ENCODE data around the gene EPHB1. TPM values are rescaled to one million over a fixed set of nuclear protein-coding genes. Genes with fewer than 3 reads are reported as not detected.

EPHB1 gene
- polyA plus RNA-seq, 3 donors, result 0.06 to 0.55 TPM; not detected in 1

GRCh38 chr3:134892326-134892725, 97.3 kb downstream of the EPHB1 start:
- Mint-ChIP-seq H3K9me3 (peaks cover 0 to 15% (median 5%) of the 10 kb centered on the region in 7 donors), H3K36me3 (no peaks in the 10 kb centered on the region), H3K27me3 (ENCODE audit: low read depth in 3 of 3) (peaks cover 2 to 6% (median 4%) of the 10 kb centered on the region in 3 donors), H3K4me3 (no peak overlapping the region), H3K27ac (no peak overlapping the region), H3K4me1 (no peaks in the 10 kb centered on the region)
- WGBS (ENCODE audit: insufficient coverage), result no CpG with 5 or more reads among the region's 2 CpGs
- no peak for TF ChIP-seq CTCF (IDR thresholded peaks at IDR 0.05)
- Histone ChIP-seq H3K4me2 (replicated peaks; ENCODE audit: extremely low read depth, low read length, poor library complexity, severe bottlenecking) (no peak overlapping the region), H3K36me3 (replicated peaks in 1 of 2; ENCODE audit: control insufficient read depth in 1 of 2, insufficient read depth in 2 of 2, low read length in 2 of 2) (no peaks in the 10 kb centered on the region), H3K9ac (ENCODE audit: insufficient read depth, low read length, poor library complexity, severe bottlenecking) (no peak overlapping the region), H3K4me1 (ENCODE audit: control insufficient read depth in 1 of 2, insufficient read depth in 2 of 2, low read length in 2 of 2) (no peaks in the 10 kb centered on the region), H2AFZ (ENCODE audit: insufficient read depth, low read depth, low read length, poor library complexity, severe bottlenecking) (no peak overlapping the region), H3K4me3 (replicated peaks in 1 of 3; ENCODE audit: low read depth in 2 of 3, low read length in 3 of 3) (no peak overlapping the region), H4K20me1 (ENCODE audit: insufficient read depth, low read length) (no peaks in the 10 kb centered on the region), H3K27ac (ENCODE audit: low read depth in 1 of 2, low read length in 2 of 2) (no peak overlapping the region), H3K79me2 (ENCODE audit: insufficient read depth, low read length) (no peaks in the 10 kb centered on the region), H3K27me3 (ENCODE audit: control insufficient read depth in 2 of 2, insufficient read depth in 2 of 2, low read length in 2 of 2) (no peaks in the 10 kb centered on the region), H3K9me3 (replicated peaks in 1 of 2; ENCODE audit: control insufficient read depth in 1 of 2, insufficient read depth in 1 of 2, low read length in 2 of 2) (peaks cover 0 to 5% of the 10 kb centered on the region in 2 donors)
- intact Hi-C loops (cut with micrococcal nuclease), result no loop called here
- no peak for DNase-seq

GRCh38 chr3:134892761-134893160, 97.7 kb downstream of the EPHB1 start:
- Histone ChIP-seq H3K27ac (ENCODE audit: low read depth in 1 of 2, low read length in 2 of 2) (no peak overlapping the region), H4K20me1 (ENCODE audit: insufficient read depth, low read length) (no peaks in the 10 kb centered on the region), H3K4me2 (replicated peaks; ENCODE audit: extremely low read depth, low read length, poor library complexity, severe bottlenecking) (no peak overlapping the region), H3K36me3 (replicated peaks in 1 of 2; ENCODE audit: control insufficient read depth in 1 of 2, insufficient read depth in 2 of 2, low read length in 2 of 2) (no peaks in the 10 kb centered on the region), H3K79me2 (ENCODE audit: insufficient read depth, low read length) (no peaks in the 10 kb centered on the region), H3K9ac (ENCODE audit: insufficient read depth, low read length, poor library complexity, severe bottlenecking) (no peak overlapping the region), H2AFZ (ENCODE audit: insufficient read depth, low read depth, low read length, poor library complexity, severe bottlenecking) (no peak overlapping the region), H3K4me1 (ENCODE audit: control insufficient read depth in 1 of 2, insufficient read depth in 2 of 2, low read length in 2 of 2) (no peaks in the 10 kb centered on the region), H3K27me3 (ENCODE audit: control insufficient read depth in 2 of 2, insufficient read depth in 2 of 2, low read length in 2 of 2) (no peaks in the 10 kb centered on the region), H3K4me3 (replicated peaks in 1 of 3; ENCODE audit: low read depth in 2 of 3, low read length in 3 of 3) (no peak overlapping the region), H3K9me3 (replicated peaks in 1 of 2; ENCODE audit: control insufficient read depth in 1 of 2, insufficient read depth in 1 of 2, low read length in 2 of 2) (peaks cover 0 to 5% of the 10 kb centered on the region in 2 donors)
- intact Hi-C loops (cut with micrococcal nuclease), result no loop called here
- no peaks in the 10 kb centered on the region for H3K4me1 Mint-ChIP-seq
- H3K27me3 Mint-ChIP-seq (ENCODE audit: low read depth in 3 of 3), result peaks cover 2 to 6% (median 4%) of the 10 kb centered on the region in 3 donors
- H3K27ac Mint-ChIP-seq, result no peak overlapping the region
- DNase-seq, result no peak
- 100% methylated on average over 1 of the region's 5 CpGs for WGBS (ENCODE audit: insufficient coverage)
- TF ChIP-seq CTCF (IDR thresholded peaks at IDR 0.05), result no peak
- H3K9me3 Mint-ChIP-seq, result peaks cover 0 to 15% (median 5%) of the 10 kb centered on the region in 7 donors
- no peaks in the 10 kb centered on the region for H3K36me3 Mint-ChIP-seq
- H3K4me3 Mint-ChIP-seq, result no peak overlapping the region
